Mesothelial cell of epicardium (in vitro differentiated cells): ENCODE results near the gene GLO1. TPM values are rescaled to one million over a fixed set of nuclear protein-coding genes. Genes with fewer than 3 reads are reported as not detected.

Source experiments
- DNase-seq, 2 experiments: peaks; one replicate each; pipeline ENCODE4 v3.0.0; 2021; ENCODE audit warnings: low spot score in 2 of 2; ENCODE audit not compliant: unreplicated experiment in 2 of 2
- H3K27ac Mint-ChIP-seq: 2 replicates; pipeline ENCODE4 v1.8.0; 2021; ENCODE audit warnings: mixed read lengths
- H3K27me3 Mint-ChIP-seq: 2 replicates; pipeline ENCODE4 v1.8.0; 2021; ENCODE audit warnings: low read depth, mixed read lengths
- H3K36me3 Mint-ChIP-seq: 2 replicates; pipeline ENCODE4 v1.8.0; 2021; ENCODE audit warnings: mixed read lengths
- H3K4me1 Mint-ChIP-seq: 2 replicates; pipeline ENCODE4 v1.8.0; 2021; ENCODE audit warnings: mixed read lengths
- H3K4me3 Mint-ChIP-seq: 2 replicates; pipeline ENCODE4 v1.8.0; 2021; ENCODE audit warnings: mild to moderate bottlenecking, moderate library complexity, mixed read lengths
- H3K9me3 Mint-ChIP-seq: 2 replicates; pipeline ENCODE4 v1.8.0; 2021; ENCODE audit warnings: mixed read lengths
- CTCF ChIP-seq: fragments of 200-600 bp; sonication (generic); IDR thresholded peaks from one replicate; pipeline ENCODE4 v1.5.0; 2021; ENCODE audit warnings: antibody characterized with exemption; ENCODE audit not compliant: unreplicated experiment
- total RNA-seq: library from RNA; stranded (reverse); gene quantifications from 3 replicates; pipeline ENCODE4 v1.2.1, GENCODE V29; 2021

Gene GLO1
- total RNA-seq, 1 donor from 2014 or later: 86.2 TPM

DNA sequence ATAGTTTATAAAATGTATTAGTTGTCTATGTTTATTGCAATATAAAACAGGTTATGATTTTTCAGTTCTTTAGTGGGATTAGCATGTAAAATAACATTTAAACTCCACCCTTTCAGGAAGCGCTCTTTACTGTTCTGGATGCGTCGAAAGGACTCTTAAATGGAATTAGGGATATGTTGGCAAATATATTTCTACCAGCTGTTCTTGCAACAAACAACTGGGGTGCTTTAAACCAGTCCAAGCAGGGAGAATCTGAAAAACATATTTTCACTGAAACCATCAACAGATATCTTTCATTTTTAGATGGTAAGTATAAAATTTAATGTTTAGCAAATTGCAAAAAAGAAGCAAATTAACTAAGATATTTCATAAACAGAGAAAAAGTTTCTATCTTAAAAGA lies 34.0 kb upstream of the GLO1 start:
- peaks cover 3% of the 10 kb centered on the region for H3K36me3 Mint-ChIP-seq
- peaks cover 13% of the 10 kb centered on the region for H3K9me3 Mint-ChIP-seq
- peaks cover 25% of the 10 kb centered on the region for H3K27me3 Mint-ChIP-seq
- no peaks in the 10 kb centered on the region for H3K4me1 Mint-ChIP-seq
- TF ChIP-seq CTCF: no peak
- DNase-seq: no peak
- H3K27ac Mint-ChIP-seq: no peak overlapping the region
- no peak overlapping the region for H3K4me3 Mint-ChIP-seq

- peaks cover 6% of the 10 kb centered on the region for H3K4me1 Mint-ChIP-seq
- peaks cover 2% of the 10 kb centered on the region for H3K27me3 Mint-ChIP-seq
- no peak overlapping the region for H3K27ac Mint-ChIP-seq
- no peak for DNase-seq
- H3K9me3 Mint-ChIP-seq: peaks cover 6% of the 10 kb centered on the region
- TF ChIP-seq CTCF: no peak
- H3K36me3 Mint-ChIP-seq: peaks cover under 1% of the 10 kb centered on the region
- no peak overlapping the region for H3K4me3 Mint-ChIP-seq
Measured at GRCh38 chr6:38730140-38730862, 27.4 kb upstream of the GLO1 start.

- Mint-ChIP-seq H3K9me3 (no peaks in the 10 kb centered on the region), H3K27ac (no peak overlapping the region), H3K27me3 (peaks cover 2% of the 10 kb centered on the region), H3K4me3 (no peak overlapping the region), H3K36me3 (no peaks in the 10 kb centered on the region), H3K4me1 (peaks cover 6% of the 10 kb centered on the region)
- no peak for TF ChIP-seq CTCF
- DNase-seq: no peak
Measured at GRCh38 chr6:38728203-38728602, 25.3 kb upstream of the GLO1 start.

DNA sequence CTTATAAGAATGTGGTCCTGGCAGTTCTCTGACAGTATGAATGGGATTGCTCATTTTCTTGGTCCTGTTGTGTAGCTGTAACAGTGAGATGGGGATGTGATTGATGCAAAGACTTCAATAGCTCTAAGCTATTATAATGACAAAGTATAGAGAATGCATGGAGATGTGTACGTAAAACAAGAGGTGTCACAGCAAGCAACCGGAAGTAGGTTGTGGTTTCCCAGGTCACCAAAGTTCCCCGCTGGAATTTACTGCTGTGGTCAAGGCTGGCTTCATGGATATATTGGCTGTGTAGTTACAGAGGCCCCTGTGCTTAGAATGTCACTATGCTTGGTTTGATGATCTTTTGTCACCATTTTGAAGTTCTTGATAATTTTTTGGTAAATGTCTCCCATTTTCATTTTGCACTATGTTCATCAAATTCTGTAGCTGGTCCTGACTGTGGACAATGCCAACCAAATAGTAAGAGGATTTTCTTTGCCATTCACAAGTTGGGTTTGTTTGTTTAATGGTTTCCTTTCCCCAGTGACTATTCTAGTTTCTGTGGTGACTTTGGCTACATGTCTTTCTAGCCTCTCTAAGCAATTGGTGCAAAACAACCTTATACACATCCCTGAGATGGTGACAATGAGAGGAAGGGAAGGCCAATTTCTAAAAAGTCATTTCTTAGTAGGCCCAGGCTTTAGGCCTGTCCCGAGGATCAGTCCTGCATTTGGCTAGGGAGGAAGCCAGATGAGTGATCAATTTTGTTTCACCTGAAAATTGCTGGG lies 22.7 kb upstream of the GLO1 start:
- Mint-ChIP-seq H3K4me3 (no peak overlapping the region), H3K4me1 (peaks cover 9% of the 10 kb centered on the region), H3K27me3 (no peaks in the 10 kb centered on the region), H3K36me3 (no peaks in the 10 kb centered on the region), H3K9me3 (peaks cover 4% of the 10 kb centered on the region), H3K27ac (no peak overlapping the region)
- no peak for DNase-seq
- no peak for TF ChIP-seq CTCF

DNA sequence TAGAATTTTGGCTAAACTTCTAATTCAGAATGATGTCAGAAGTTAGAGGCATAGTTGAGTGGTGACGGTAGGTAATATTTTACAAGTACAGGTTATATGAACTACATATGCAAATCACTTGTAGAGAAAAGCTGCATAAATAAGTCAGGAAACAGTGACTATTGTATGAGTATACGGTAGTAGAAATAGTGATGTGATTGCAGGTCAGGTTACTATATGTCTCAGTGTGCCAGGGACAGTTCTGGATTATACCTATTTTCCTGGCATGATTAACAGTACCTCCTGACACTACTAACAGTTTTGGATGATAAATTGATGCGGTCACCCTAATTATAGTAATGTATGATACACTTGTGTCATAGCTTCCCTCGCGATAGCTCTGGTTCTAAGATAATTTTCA lies 21.4 kb upstream of the GLO1 start:
- Mint-ChIP-seq H3K27ac (no peak overlapping the region), H3K9me3 (peaks cover 8% of the 10 kb centered on the region), H3K36me3 (no peaks in the 10 kb centered on the region), H3K4me3 (no peak overlapping the region), H3K4me1 (peaks cover 7% of the 10 kb centered on the region), H3K27me3 (peaks cover 3% of the 10 kb centered on the region)
- no peak for TF ChIP-seq CTCF
- DNase-seq: no peak
